ENCODE measurements around the gene UBAP1. TPM values are rescaled to one million over a fixed set of nuclear protein-coding genes. Genes with fewer than 3 reads are reported as not detected.

Gene UBAP1
- total and polyA plus RNA-seq, 2 donors (not counting 1 experiment from before 2014, with no cell fraction given): 20.4 to 27.0 TPM

- Histone ChIP-seq H3K36me3 (replicated peaks in 1 of 2; ENCODE audit: control extremely low read depth in 1 of 2, control insufficient read depth in 1 of 2, extremely low read depth in 1 of 2, insufficient read depth in 2 of 2, low read length in 1 of 2) (no peaks in the 10 kb centered on the region), H3K4me2 (replicated peaks; ENCODE audit: low read depth, low read length, poor library complexity, severe bottlenecking) (no peak overlapping the region), H3K4me1 (ENCODE audit: control insufficient read depth in 2 of 2, insufficient read depth in 2 of 2, low read length in 2 of 2) (no peaks in the 10 kb centered on the region), H4K20me1 (ENCODE audit: control insufficient read depth, insufficient read depth, low read length, poor library complexity, severe bottlenecking) (no peaks in the 10 kb centered on the region), H3K9me3 (ENCODE audit: control extremely low read depth in 1 of 3, control insufficient read depth in 2 of 3, insufficient read depth in 1 of 3, low read length in 2 of 3) (no peaks in the 10 kb centered on the region), H3K9ac (ENCODE audit: low read length) (no peak overlapping the region), H3K79me2 (ENCODE audit: control insufficient read depth, insufficient read depth, low read length) (no peaks in the 10 kb centered on the region), H3K4me3 (ENCODE audit: control extremely low read depth in 1 of 5, extremely low read depth in 1 of 5, insufficient read depth in 1 of 5, low read depth in 2 of 5, low read length in 4 of 5) (no peak overlapping the region), H3K27ac (ENCODE audit: low read length in 2 of 2) (no peak overlapping the region), H2AFZ (ENCODE audit: insufficient read depth, low read depth, low read length, poor library complexity, severe bottlenecking) (no peak overlapping the region), H3K27me3 (replicated peaks in 1 of 4; ENCODE audit: control extremely low read depth in 1 of 4, control insufficient read depth in 3 of 4, insufficient read depth in 4 of 4, low read length in 3 of 4) (no peaks in the 10 kb centered on the region)
- DNase-seq (no peak), ATAC-seq (ENCODE audit: low read depth) (no peak)
- TF ChIP-seq EZH2 (IDR thresholded peaks at IDR 0.05; ENCODE audit: borderline replicate concordance, insufficient read depth, low read depth, low read length, poor library complexity, severe bottlenecking) (no peak), CTCF (IDR thresholded peaks at IDR 0.05) (no peak)
- Mint-ChIP-seq H3K9me3 (ENCODE audit: insufficient read depth) (no peaks in the 10 kb centered on the region), H3K27me3 (no peaks in the 10 kb centered on the region), H3K4me3 (no peak overlapping the region), H3K4me1 (no peaks in the 10 kb centered on the region), H3K27ac (no peak overlapping the region)
- intact Hi-C loops (cut with micrococcal nuclease): no loop called here
- ChIA-PET POLR2A (no interaction called here), CTCF (no interaction called here)
- WGBS (ENCODE audit: insufficient coverage): 100% methylated on average over 2 of the region's 3 CpGs
These were observed 100.6 kb downstream of the UBAP1 start for GRCh38 chr9:34279411-34279810.

GRCh38 chr9:34282096-34282495, 103.3 kb downstream of the UBAP1 start:
- Histone ChIP-seq H2AFZ (ENCODE audit: insufficient read depth, low read depth, low read length, poor library complexity, severe bottlenecking) (no peak overlapping the region), H3K27ac (ENCODE audit: low read length in 2 of 2) (no peak overlapping the region), H3K79me2 (ENCODE audit: control insufficient read depth, insufficient read depth, low read length) (no peaks in the 10 kb centered on the region), H3K4me2 (replicated peaks; ENCODE audit: low read depth, low read length, poor library complexity, severe bottlenecking) (no peak overlapping the region), H3K9ac (ENCODE audit: low read length) (no peak overlapping the region), H3K4me1 (ENCODE audit: control insufficient read depth in 2 of 2, insufficient read depth in 2 of 2, low read length in 2 of 2) (no peaks in the 10 kb centered on the region), H3K9me3 (ENCODE audit: control extremely low read depth in 1 of 3, control insufficient read depth in 2 of 3, insufficient read depth in 1 of 3, low read length in 2 of 3) (no peaks in the 10 kb centered on the region), H3K27me3 (replicated peaks in 1 of 4; ENCODE audit: control extremely low read depth in 1 of 4, control insufficient read depth in 3 of 4, insufficient read depth in 4 of 4, low read length in 3 of 4) (no peaks in the 10 kb centered on the region), H3K4me3 (ENCODE audit: control extremely low read depth in 1 of 5, extremely low read depth in 1 of 5, insufficient read depth in 1 of 5, low read depth in 2 of 5, low read length in 4 of 5) (no peak overlapping the region), H3K36me3 (replicated peaks in 1 of 2; ENCODE audit: control extremely low read depth in 1 of 2, control insufficient read depth in 1 of 2, extremely low read depth in 1 of 2, insufficient read depth in 2 of 2, low read length in 1 of 2) (no peaks in the 10 kb centered on the region), H4K20me1 (ENCODE audit: control insufficient read depth, insufficient read depth, low read length, poor library complexity, severe bottlenecking) (no peaks in the 10 kb centered on the region)
- 86% methylated on average over 1 of the region's 1 CpG for WGBS (ENCODE audit: insufficient coverage)
- POLR2A ChIA-PET: no interaction called here
- Mint-ChIP-seq H3K27me3 (no peaks in the 10 kb centered on the region), H3K9me3 (ENCODE audit: insufficient read depth) (no peaks in the 10 kb centered on the region), H3K4me3 (no peak overlapping the region), H3K27ac (no peak overlapping the region), H3K4me1 (no peaks in the 10 kb centered on the region)
- TF ChIP-seq CTCF (IDR thresholded peaks at IDR 0.05): no peak
- no peak for TF ChIP-seq EZH2 (IDR thresholded peaks at IDR 0.05; ENCODE audit: borderline replicate concordance, insufficient read depth, low read depth, low read length, poor library complexity, severe bottlenecking)
- no peak for DNase-seq
- no peak for ATAC-seq (ENCODE audit: low read depth)
- intact Hi-C loops (cut with micrococcal nuclease): no loop called here
- CTCF ChIA-PET: no interaction called here

All from B cell (primary cell).